HG03521 (cell line): ENCODE measurements around the gene TACC3.
A peak's percentile ranks its signal among the peaks of the same experiment; 100 is the strongest.

Experiments used
- ATAC-seq: cut with Tn5 transposase; IDR thresholded peaks from one replicate; pipeline ENCODE4 v1.9.1; 2021; ENCODE audit warnings: mild to moderate bottlenecking, moderate library complexity; ENCODE audit not compliant: unreplicated experiment

Gene TACC3

DNA sequence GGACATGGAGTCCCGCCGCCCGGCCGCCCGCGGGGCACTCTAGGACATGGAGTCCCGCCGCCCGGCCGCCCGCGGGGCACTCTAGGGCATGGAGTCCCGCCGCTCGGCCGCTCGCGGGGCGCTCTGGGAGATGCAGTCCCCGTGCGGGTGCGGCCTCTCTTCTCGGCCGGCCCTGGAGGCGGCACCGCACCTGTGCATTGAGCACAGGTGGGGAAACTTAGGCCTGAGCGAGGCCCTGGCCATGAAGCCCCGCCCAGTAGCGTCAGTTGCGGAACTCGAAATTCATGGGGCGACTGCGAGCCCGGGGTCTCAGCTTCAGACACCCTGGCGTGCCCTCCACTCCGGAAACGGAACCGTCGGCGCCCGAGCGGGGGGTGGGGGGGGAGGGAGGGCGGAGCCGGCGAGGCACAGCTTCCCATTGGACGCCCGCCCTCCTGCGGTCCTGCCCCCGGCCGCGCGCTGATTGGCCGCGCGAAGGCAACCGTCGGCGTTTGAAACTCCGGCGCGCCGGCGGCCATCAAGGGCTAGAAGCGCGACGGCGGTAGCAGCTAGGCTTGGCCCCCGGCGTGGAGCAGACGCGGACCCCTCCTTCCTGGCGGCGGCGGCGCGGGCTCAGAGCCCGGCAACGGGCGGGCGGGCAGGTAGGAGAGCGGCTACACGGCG lies at the start of gene TACC3, which contains the start of gene TMEM129:
Gene TACC3 (plus strand): TSS at position 519 of the 663 bp plus-strand sequence. CDS start 1,901 bp downstream, outside the sequence.
Gene TMEM129 (minus strand): TSS at position 321 of the 663 bp plus-strand sequence. CDS start 486 bp downstream, outside the sequence.
- ATAC-seq = peak; percentile 79

GRCh38 chr4:1673671-1674070 lies 47.6 kb upstream of the TACC3 start:
- ATAC-seq = no peak

DNA sequence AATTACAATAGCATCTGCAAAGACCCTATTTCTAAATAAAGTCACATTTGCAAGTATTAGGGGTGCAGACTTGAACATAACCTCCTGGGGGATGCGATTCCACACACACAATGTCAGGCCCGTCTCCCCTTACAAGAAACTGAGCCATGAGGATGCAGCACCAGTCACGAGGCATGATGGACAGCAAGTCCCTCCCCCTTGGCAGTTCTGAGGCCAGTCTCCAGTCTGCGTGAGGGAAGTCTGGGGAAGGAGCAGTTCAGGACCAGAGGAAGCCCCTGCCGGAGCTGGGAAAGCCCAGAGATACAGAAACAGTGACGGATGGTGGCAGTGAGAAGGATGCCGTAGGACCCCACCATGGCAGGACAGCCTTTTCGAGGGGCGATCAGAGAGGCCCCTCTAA lies 46.6 kb upstream of the TACC3 start:
- ATAC-seq = no peak

GRCh38 chr4:1675136-1675801 lies 46.1 kb upstream of the TACC3 start:
- no peak for ATAC-seq

DNA sequence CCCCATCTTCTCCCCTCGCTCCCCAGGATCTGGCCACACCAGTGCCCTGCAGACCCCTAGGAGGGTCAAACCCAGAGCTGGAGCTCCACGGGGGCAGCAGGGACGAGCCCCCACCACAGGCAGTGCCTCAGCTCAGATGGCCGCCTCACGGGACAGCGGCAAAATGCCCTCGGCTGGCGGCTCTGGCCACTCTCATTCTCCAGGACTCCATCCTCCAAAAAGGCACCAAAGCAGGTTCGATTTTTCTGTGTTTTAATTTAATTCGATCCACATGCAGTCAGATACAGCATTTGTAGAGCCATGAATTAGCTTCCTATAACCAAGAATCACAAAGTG lies 45.6 kb upstream of the TACC3 start:
- no peak for ATAC-seq

DNA sequence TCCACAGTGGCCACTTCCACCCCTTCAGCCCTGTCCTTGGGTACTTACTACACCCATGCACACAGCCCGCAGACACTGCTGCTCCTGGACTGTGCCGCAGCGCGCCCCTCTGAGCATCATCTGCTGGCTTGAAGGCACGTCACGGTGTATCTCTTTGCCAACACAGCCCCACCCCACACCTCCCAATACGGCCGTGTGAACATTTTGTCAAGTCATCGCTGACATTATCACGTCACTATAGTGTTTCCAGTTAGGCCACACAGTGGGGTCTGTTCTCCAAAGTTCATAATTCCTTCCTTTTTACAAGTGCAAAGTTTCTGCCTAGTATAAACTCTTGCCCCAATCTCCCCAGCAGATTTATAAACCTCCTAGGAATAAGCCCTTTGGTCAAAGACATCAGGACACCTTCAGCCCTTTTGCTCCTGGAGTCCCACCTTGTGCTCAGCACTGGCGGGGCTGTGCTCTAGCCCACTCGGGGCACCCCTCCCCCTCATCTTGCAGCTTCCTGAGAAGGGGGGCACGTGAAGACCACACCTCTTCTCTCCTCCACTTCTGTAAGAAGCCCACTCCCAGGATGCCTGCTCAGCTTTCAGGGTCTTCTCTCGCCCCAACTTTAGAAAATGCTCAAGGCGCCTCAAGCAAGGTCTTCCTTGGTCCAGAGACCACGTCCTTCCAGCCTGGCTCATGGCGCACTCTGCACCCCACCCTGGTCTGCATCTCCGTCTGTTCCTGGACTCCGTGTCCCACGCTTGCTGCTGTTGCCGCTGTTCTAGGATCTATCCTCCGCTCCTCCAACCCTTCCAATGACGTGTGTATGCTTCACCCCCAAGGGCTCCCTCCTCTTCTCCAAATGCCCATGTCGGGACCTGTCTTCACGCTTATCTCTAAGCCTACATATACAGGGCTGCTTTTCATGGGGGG lies 44.5 kb upstream of the TACC3 start:
- ATAC-seq = no peak

DNA sequence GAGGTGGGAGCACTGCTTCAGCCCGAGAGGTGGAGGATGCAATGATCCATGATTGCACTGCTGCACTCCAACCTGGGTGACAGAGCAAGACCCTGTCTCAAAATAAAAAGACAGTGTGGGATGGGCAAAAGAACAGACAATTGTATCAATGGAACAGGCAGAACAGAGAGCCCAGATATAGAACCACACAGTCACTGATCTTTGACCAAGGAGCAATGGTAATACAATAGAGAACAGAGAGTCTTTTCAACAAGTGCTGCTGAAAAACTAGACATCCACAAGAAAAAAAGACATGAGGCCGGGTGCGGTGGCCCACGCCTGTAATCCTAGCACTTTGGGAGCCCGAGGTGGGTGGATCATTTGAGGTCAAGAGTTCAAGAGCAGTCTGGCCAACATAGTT lies 43.1 kb upstream of the TACC3 start:
- no peak for ATAC-seq

DNA sequence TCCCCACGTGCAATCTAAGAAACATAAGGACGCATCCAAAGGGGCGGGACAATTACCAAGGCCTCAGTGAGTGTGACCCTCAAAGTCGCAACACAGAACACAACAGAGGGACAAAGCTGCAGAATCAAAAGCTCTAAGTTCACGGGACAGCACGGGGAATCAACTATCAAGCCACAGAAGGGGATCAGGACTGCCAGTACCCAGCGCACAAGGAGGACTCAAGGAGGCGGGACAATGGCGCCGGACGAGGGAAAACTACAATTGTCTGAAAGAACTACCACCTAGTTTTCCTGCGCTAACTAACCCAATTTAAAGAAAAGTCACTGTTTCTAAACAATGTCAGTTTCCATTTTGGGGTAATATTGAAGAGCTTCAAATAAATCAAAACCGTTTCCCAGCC lies 38.5 kb upstream of the TACC3 start:
- ATAC-seq = no peak

GRCh38 chr4:1683261-1683735 lies 38.0 kb upstream of the TACC3 start:
- no peak for ATAC-seq

DNA sequence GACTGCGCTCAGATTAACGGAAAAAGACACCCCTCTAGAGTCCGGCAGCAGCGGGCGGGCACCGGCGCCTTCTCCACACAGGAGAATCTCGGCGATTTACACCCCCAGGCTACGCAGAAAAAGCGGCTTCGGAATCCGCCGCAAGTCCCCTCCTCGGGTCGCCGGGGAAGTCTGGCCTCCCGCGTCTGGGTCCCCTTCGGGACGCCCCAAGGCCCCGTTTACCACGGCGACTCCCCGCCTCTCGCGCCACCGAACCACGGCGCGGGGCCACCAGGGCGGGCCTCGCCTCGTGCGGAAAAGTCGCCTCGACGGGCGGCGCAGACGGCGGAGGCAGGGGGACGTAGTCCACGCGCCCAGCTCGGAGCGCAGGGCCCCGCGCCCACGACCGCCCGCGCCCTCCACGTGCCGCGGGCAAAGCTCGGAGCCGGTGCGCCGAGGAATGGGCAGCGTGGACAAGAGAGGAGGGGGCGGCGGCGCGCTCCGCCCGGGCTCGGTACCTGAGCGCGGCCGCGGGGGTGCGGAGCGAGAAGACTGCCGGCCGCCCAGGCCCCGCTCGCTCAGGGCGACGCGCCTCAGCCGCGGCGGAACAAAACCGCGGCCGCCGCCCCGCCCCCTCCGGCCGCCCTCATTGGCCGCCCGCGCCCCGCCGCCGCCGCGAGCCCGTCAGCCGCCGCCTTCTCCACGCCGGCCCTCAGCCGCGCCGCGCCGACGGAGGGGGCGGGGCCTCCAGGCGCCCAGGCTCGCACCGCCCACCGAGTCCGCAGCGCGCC lies 37.4 kb upstream of the TACC3 start, which contains the start of gene FAM53A:
Gene FAM53A (minus strand): TSS at position 578 of the 770 bp plus-strand sequence. CDS start 15,572 bp downstream, outside the sequence.
- ATAC-seq = peak; percentile 89

GRCh38 chr4:1684506-1685234 lies 36.7 kb upstream of the TACC3 start:
- ATAC-seq = no peak

DNA sequence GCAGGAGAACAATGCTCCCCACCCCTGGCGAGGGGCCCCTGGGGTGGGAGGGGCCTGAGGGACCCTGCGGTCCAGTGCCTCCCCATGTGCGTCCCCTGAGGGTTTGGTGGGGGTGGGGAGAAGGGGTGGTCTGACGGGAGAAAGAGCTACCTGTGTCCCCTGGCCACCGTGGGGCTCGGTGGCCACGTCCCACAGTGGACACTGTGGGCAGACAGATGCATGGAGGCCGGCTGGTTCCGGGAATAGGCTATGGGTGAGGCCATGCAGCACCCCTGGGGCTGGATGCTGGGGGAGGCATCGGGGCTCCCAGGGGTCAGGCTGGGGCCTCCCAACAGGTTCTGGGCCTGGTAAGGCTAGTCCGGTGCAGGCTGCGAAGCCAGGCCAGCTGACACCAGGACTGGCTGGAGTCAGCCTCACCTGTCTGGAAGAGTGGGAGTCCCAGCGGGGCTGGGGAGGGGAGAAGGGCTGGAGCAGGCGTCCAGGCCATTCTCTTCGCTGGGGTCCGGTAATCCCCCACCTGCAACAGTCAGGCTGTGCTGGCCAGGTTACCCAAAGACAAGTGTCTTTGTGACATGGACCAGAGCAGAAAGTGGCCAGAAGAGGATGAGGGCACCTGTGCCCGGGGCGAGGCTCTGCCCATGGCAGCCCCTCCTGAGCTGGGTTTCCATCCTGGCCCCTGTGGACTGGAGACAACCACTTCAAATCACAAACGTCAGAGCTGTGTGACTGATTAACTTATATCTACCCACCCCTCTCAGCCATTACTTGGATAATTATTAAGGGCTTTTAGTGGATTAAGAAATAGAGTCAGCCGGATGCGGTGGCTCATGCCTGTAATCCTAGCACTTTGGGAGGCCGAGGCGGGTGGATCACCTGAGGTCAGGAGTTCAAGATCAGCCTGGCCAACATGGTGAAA lies 35.8 kb upstream of the TACC3 start:
- ATAC-seq = no peak

- ATAC-seq = no peak
These were observed 34.8 kb upstream of the TACC3 start for GRCh38 chr4:1686440-1687036.

DNA sequence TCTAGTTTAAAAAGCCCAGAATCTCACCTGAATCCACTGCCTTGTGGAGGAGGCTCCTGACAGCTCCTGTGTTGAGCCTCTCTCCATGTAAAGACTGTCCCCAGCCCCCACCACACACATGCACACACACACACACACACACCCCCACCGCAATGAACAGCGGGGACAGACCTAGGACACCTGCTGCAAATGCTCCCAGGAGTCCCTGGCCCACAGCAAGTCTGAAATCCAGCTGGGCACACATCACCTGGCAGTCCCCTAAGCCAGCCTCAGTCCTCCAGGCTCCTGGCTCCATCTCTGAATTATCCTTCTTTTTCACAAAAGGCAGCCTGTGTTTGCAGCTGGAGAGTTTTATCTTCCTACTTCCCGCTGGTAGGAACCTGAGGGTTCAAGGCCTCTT lies 30.6 kb upstream of the TACC3 start:
- ATAC-seq = no peak

GRCh38 chr4:1691737-1692373 lies 29.5 kb upstream of the TACC3 start:
- no peak for ATAC-seq

GRCh38 chr4:1693131-1693896 lies 28.0 kb upstream of the TACC3 start:
- ATAC-seq = peak; percentile 59

DNA sequence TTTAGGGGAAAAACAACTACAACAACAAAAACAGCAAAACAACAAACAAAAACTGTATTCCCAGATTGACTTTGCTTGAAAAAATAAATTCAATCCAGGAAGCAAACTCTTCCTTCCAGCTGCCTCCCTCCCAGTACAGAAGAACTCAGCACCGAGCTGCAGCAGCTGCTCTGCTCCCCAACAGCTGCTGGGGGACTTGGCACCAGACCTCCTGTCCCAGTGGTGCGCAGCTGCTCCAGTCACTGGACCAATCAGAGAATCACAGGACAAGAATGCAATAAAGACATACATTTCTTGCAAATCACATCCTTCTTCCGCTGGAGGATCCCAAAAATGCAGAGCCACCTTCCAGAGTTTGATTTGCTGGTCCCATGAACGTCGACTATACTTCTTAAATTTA lies 25.4 kb upstream of the TACC3 start:
- ATAC-seq = no peak
